GM12891 (cell line): ENCODE results near the gene GOLGA6C.

Experiments used
- POLR2A ChIP-seq: IDR thresholded peaks from 2 replicates; pipeline ENCODE4 v1.6.1; 2011; ENCODE audit warnings: low read depth, low read length, control low read depth
- POU2F2 ChIP-seq: IDR thresholded peaks from 2 replicates; pipeline ENCODE4 v1.6.1; 2011; ENCODE audit warnings: low read depth, mild to moderate bottlenecking, control low read depth, low read length, moderate library complexity

GRCh38 chr15:75238150-75238549, 20.0 kb upstream of the GOLGA6C start:
- TF ChIP-seq POLR2A: no peak
- TF ChIP-seq POU2F2: no peak
